HG03280 (cell line): ENCODE data around the gene KCNA3.

ENCODE experiments used
- ATAC-seq: cut with Tn5 transposase; IDR thresholded peaks from one replicate; pipeline ENCODE4 v1.9.1; 2021; ENCODE audit warnings: mild to moderate bottlenecking, moderate library complexity; ENCODE audit not compliant: unreplicated experiment

The KCNA3 gene

GRCh38 chr1:110674337-110675059 is at the start of gene KCNA3:
TSS of gene KCNA3 (minus strand) at chr1:110674940. CDS start at chr1:110674809, 131 bp downstream.
- peak; percentile 38 for ATAC-seq

GRCh38 chr1:110722807-110723206 is 48.1 kb upstream of the KCNA3 start:
- ATAC-seq, result no peak

- ATAC-seq, result no peak
Observed at GRCh38 chr1:110719908-110720307, 45.2 kb upstream of the KCNA3 start.

GRCh38 chr1:110718452-110718851 is 43.7 kb upstream of the KCNA3 start:
- no peak for ATAC-seq

GRCh38 chr1:110717179-110717578 is 42.4 kb upstream of the KCNA3 start:
- ATAC-seq, result no peak

GRCh38 chr1:110714374-110714995 is 39.7 kb upstream of the KCNA3 start:
- ATAC-seq, result no peak

GRCh38 chr1:110713221-110713620 is 38.5 kb upstream of the KCNA3 start:
- ATAC-seq, result no peak

- no peak for ATAC-seq
Observed at GRCh38 chr1:110710314-110710713, 35.6 kb upstream of the KCNA3 start.

- no peak for ATAC-seq
Observed at GRCh38 chr1:110708974-110709440, 34.3 kb upstream of the KCNA3 start.

GRCh38 chr1:110707232-110707631 is 32.5 kb upstream of the KCNA3 start:
- ATAC-seq, result no peak

GRCh38 chr1:110706621-110707020 is 31.9 kb upstream of the KCNA3 start:
- no peak for ATAC-seq

GRCh38 chr1:110702260-110702659 is 27.5 kb upstream of the KCNA3 start:
- no peak for ATAC-seq

GRCh38 chr1:110700767-110701166 is 26.0 kb upstream of the KCNA3 start:
- no peak for ATAC-seq

GRCh38 chr1:110697606-110698005 is 22.9 kb upstream of the KCNA3 start:
- ATAC-seq, result no peak

- no peak for ATAC-seq
Observed at GRCh38 chr1:110696818-110697217, 22.1 kb upstream of the KCNA3 start.

GRCh38 chr1:110690709-110691365 is 16.1 kb upstream of the KCNA3 start:
- ATAC-seq, result no peak

GRCh38 chr1:110689868-110690267 is 15.1 kb upstream of the KCNA3 start:
- no peak for ATAC-seq

- ATAC-seq, result no peak
Observed at GRCh38 chr1:110688514-110688913, 13.8 kb upstream of the KCNA3 start.

- no peak for ATAC-seq
Observed at GRCh38 chr1:110687250-110687649, 12.5 kb upstream of the KCNA3 start.

- no peak for ATAC-seq
Observed at GRCh38 chr1:110686188-110686587, 11.4 kb upstream of the KCNA3 start.

GRCh38 chr1:110684491-110684890 is 9.8 kb upstream of the KCNA3 start:
- ATAC-seq, result no peak

- ATAC-seq, result no peak
Observed at GRCh38 chr1:110682898-110683297, 8.2 kb upstream of the KCNA3 start.
